Measurements from ENCODE around the gene TCN1.

TCN1 gene

GRCh38 chr11:59877325-59877724 is 11.0 kb upstream of the TCN1 start:
- no peak overlapping the region for H3K4me3 ChIP-seq (ENCODE audit: low read depth, low read length)
- DNase-seq (ENCODE audit: low read depth): peak; percentile 7
- TF ChIP-seq CTCF (IDR thresholded peaks at IDR 0.05; ENCODE audit: control insufficient read depth, extremely low read depth, insufficient read depth): no peak

GRCh38 chr11:59875856-59876519 is 9.7 kb upstream of the TCN1 start:
- no peak for DNase-seq (ENCODE audit: low read depth)
- no peak for TF ChIP-seq CTCF (IDR thresholded peaks at IDR 0.05; ENCODE audit: control insufficient read depth, extremely low read depth, insufficient read depth)
- H3K4me3 ChIP-seq (ENCODE audit: low read depth, low read length): no peak overlapping the region

- TF ChIP-seq CTCF (IDR thresholded peaks at IDR 0.05; ENCODE audit: control insufficient read depth, extremely low read depth, insufficient read depth): no peak
- no peak overlapping the region for H3K4me3 ChIP-seq (ENCODE audit: low read depth, low read length)
- DNase-seq (ENCODE audit: low read depth): no peak
These were observed 5.8 kb upstream of the TCN1 start for GRCh38 chr11:59872076-59872475.

- no peak overlapping the region for H3K4me3 ChIP-seq (ENCODE audit: low read depth, low read length)
- DNase-seq (ENCODE audit: low read depth): no peak
- no peak for TF ChIP-seq CTCF (IDR thresholded peaks at IDR 0.05; ENCODE audit: control insufficient read depth, extremely low read depth, insufficient read depth)
These were observed 1.7 kb upstream of the TCN1 start for GRCh38 chr11:59867946-59868345.

- no peak for TF ChIP-seq CTCF (IDR thresholded peaks at IDR 0.05; ENCODE audit: control insufficient read depth, extremely low read depth, insufficient read depth)
- DNase-seq (ENCODE audit: low read depth): no peak
- H3K4me3 ChIP-seq (ENCODE audit: low read depth, low read length): no peak overlapping the region
These were observed 549 bp upstream of the TCN1 start for GRCh38 chr11:59866836-59867235.

GRCh38 chr11:59865031-59865430 is 1.3 kb downstream of the TCN1 start:
- DNase-seq (ENCODE audit: low read depth): no peak
- TF ChIP-seq CTCF (IDR thresholded peaks at IDR 0.05; ENCODE audit: control insufficient read depth, extremely low read depth, insufficient read depth): no peak
- H3K4me3 ChIP-seq (ENCODE audit: low read depth, low read length): no peak overlapping the region

GRCh38 chr11:59862252-59862651 is 4.0 kb downstream of the TCN1 start:
- no peak for DNase-seq (ENCODE audit: low read depth)
- TF ChIP-seq CTCF (IDR thresholded peaks at IDR 0.05; ENCODE audit: control insufficient read depth, extremely low read depth, insufficient read depth): no peak
- H3K4me3 ChIP-seq (ENCODE audit: low read depth, low read length): no peak overlapping the region
